Suprapubic skin (tissue), 4 donors: Measurements from ENCODE around the gene BLACAT1. TPM values are rescaled to one million over a fixed set of nuclear protein-coding genes. Genes with fewer than 3 reads are reported as not detected.

Source experiments
- DNase-seq, 2 donors: peaks; one replicate each; pipeline ENCODE4 v3.0.0-alpha.2; 2019; ENCODE audit warnings: low spot score in 2 of 2
- H3K27ac ChIP-seq: fragments of 200-600 bp; sonication (generic); one replicate; pipeline ENCODE4 v1.5.1; 2019
- H3K27me3 ChIP-seq: fragments of 200-600 bp; sonication (generic); one replicate; pipeline ENCODE4 v1.5.1; 2019
- H3K36me3 ChIP-seq: fragments of 200-600 bp; sonication (generic); one replicate; pipeline ENCODE4 v1.5.1; 2019
- H3K4me1 ChIP-seq: fragments of 200-600 bp; sonication (generic); one replicate; pipeline ENCODE4 v1.5.1; 2019
- H3K4me3 ChIP-seq: fragments of 200-600 bp; sonication (generic); one replicate; pipeline ENCODE4 v1.5.1; 2019; ENCODE audit warnings: mild to moderate bottlenecking
- H3K9me3 ChIP-seq: fragments of 200-600 bp; sonication (generic); one replicate; pipeline ENCODE4 v1.5.1; 2019
- EP300 ChIP-seq: sonication (generic); formaldehyde crosslinking; IDR thresholded peaks from one replicate; pipeline ENCODE4 v1.6.1; 2017; ENCODE audit warnings: antibody characterized with exemption
- POLR2A ChIP-seq, 2 donors: fragments of 450-650 bp; IDR thresholded peaks; one replicate each; pipeline ENCODE4 v1.6.1; 2017; ENCODE audit warnings: antibody characterized with exemption in 2 of 2, mild to moderate bottlenecking in 2 of 2, moderate library complexity in 2 of 2
- POLR2AphosphoS5 ChIP-seq, 3 donors: sonication (generic); formaldehyde crosslinking; IDR thresholded peaks; one replicate each; pipeline ENCODE4 v1.6.1; 2017; ENCODE audit warnings: antibody characterized with exemption in 3 of 3
- WGBS: methylation state at CpG from one replicate; pipeline ENCODE4 v1.1.5; 2018; 5-methylcytosine and 5-hydroxymethylcytosine counted together
- total RNA-seq, 4 donors: library from RNA; depleted of rRNA; stranded (reverse); fragments of >200 nt; gene quantifications; one replicate each; pipeline ENCODE4 v1.1.0, GENCODE V29; 2016
- TF ChIP-seq, protein P1 (sequence below), 2 donors: fragments of 200-600 bp in 1 of 2; fragments of 450-650 bp in 1 of 2; sonication (generic) in 1 of 2; IDR thresholded peaks; one replicate each; pipeline ENCODE4 v1.5.1; 2016 to 2019; ENCODE audit warnings: antibody characterized with exemption in 2 of 2, mild to moderate bottlenecking in 1 of 2, moderate library complexity in 1 of 2

Gene BLACAT1
- total RNA-seq, 4 donors from 2014 or later = not detected

GRCh38 chr1:205476648-205477047, 20.8 kb upstream of the BLACAT1 start:
- no peak overlapping the region for H3K4me3 ChIP-seq
- no peak for DNase-seq
- TF ChIP-seq POLR2A (IDR thresholded peaks at IDR 0.05) = no peak
- no peak for TF ChIP-seq POLR2AphosphoS5 (IDR thresholded peaks at IDR 0.05)
- no peak for TF ChIP-seq EP300
- TF ChIP-seq, protein P1, sequence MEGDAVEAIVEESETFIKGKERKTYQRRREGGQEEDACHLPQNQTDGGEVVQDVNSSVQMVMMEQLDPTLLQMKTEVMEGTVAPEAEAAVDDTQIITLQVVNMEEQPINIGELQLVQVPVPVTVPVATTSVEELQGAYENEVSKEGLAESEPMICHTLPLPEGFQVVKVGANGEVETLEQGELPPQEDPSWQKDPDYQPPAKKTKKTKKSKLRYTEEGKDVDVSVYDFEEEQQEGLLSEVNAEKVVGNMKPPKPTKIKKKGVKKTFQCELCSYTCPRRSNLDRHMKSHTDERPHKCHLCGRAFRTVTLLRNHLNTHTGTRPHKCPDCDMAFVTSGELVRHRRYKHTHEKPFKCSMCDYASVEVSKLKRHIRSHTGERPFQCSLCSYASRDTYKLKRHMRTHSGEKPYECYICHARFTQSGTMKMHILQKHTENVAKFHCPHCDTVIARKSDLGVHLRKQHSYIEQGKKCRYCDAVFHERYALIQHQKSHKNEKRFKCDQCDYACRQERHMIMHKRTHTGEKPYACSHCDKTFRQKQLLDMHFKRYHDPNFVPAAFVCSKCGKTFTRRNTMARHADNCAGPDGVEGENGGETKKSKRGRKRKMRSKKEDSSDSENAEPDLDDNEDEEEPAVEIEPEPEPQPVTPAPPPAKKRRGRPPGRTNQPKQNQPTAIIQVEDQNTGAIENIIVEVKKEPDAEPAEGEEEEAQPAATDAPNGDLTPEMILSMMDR (IDR thresholded peaks at IDR 0.05) = no peak

DNA sequence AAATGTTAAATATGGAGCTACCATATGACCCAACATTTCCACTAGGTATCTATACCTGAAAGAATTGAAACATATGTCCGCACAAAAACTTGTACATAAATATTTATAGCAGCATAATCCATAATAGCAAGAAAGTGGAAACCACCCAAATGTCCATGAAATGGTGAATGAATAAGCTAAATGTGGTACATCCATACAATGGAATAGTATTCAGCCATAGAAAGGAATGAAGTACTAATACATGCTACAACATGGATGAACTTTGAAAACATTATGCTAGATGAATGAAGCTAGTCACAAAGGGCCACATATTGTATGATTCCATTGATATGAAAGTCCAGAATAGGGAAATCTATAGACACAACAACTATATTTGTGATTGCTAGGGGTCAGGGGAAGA, 20.0 kb upstream of the BLACAT1 start:
- Histone ChIP-seq H3K4me1 (peaks cover 3% of the 10 kb centered on the region), H3K27me3 (peaks cover 71% of the 10 kb centered on the region), H3K4me3 (no peak overlapping the region), H3K27ac (no peak overlapping the region), H3K36me3 (no peaks in the 10 kb centered on the region), H3K9me3 (no peaks in the 10 kb centered on the region)
- TF ChIP-seq EP300 (no peak), POLR2A (IDR thresholded peaks at IDR 0.05) (no peak), POLR2AphosphoS5 (IDR thresholded peaks at IDR 0.05) (no peak)
- TF ChIP-seq, protein P1 (IDR thresholded peaks at IDR 0.05) = no peak
- no peak for DNase-seq
- WGBS = 97% methylated on average over 1 of the region's 1 CpG

More at GRCh38 chr1:205476648-205477047, 20.8 kb upstream of the BLACAT1 start:
- H3K27me3 ChIP-seq = peaks cover 72% of the 10 kb centered on the region
- H3K36me3 ChIP-seq = no peaks in the 10 kb centered on the region
- peaks cover 3% of the 10 kb centered on the region for H3K4me1 ChIP-seq
- no peaks in the 10 kb centered on the region for H3K9me3 ChIP-seq
- 89% methylated on average over 4 of the region's 4 CpGs for WGBS
- H3K27ac ChIP-seq = no peak overlapping the region

- TF ChIP-seq, protein P1 (IDR thresholded peaks at IDR 0.05) = no peak
- no peak for TF ChIP-seq EP300
- no peak for TF ChIP-seq POLR2A (IDR thresholded peaks at IDR 0.05)
- no peak for TF ChIP-seq POLR2AphosphoS5 (IDR thresholded peaks at IDR 0.05)
- Histone ChIP-seq H3K27me3 (peaks cover 69% of the 10 kb centered on the region), H3K36me3 (no peaks in the 10 kb centered on the region), H3K27ac (no peak overlapping the region), H3K4me1 (peaks cover 3% of the 10 kb centered on the region), H3K4me3 (no peak overlapping the region), H3K9me3 (no peaks in the 10 kb centered on the region)
- 91% methylated on average over 3 of the region's 3 CpGs for WGBS
- no peak for DNase-seq
Observed at GRCh38 chr1:205474571-205474970, 18.7 kb upstream of the BLACAT1 start.

DNA sequence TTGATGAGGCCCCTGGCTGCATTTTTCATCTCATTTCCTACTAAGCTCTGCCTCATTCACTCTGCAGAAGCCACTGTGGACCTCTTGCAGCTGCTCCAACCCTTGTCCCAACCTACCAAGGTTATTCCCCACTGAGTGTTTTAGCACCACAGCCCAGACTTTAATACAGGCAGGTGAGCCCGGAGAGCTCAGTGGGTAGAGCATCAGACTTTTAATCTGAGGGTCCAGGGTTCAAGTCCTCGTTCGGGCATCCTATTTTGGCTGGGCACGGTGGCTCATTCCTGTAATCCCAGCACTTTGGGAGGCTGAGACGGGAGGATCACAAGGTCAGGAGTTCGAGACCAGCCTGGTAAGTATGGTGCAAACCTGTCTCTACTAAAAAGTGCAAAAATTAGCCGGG, 18.1 kb upstream of the BLACAT1 start:
- Histone ChIP-seq H3K27ac (no peak overlapping the region), H3K4me1 (peaks cover 3% of the 10 kb centered on the region), H3K36me3 (no peaks in the 10 kb centered on the region), H3K27me3 (peaks cover 71% of the 10 kb centered on the region), H3K4me3 (no peak overlapping the region), H3K9me3 (no peaks in the 10 kb centered on the region)
- TF ChIP-seq, protein P1 (IDR thresholded peaks at IDR 0.05) = no peak
- TF ChIP-seq EP300 (no peak), POLR2AphosphoS5 (IDR thresholded peaks at IDR 0.05) (no peak), POLR2A (IDR thresholded peaks at IDR 0.05) (no peak)
- 100% methylated on average over 5 of the region's 7 CpGs for WGBS
- DNase-seq = no peak

GRCh38 chr1:205473475-205473874, 17.6 kb upstream of the BLACAT1 start:
- DNase-seq = no peak
- peaks cover 3% of the 10 kb centered on the region for H3K4me1 ChIP-seq
- H3K27me3 ChIP-seq = peaks cover 66% of the 10 kb centered on the region
- no peak overlapping the region for H3K27ac ChIP-seq
- no peak overlapping the region for H3K4me3 ChIP-seq
- H3K36me3 ChIP-seq = no peaks in the 10 kb centered on the region
- TF ChIP-seq POLR2A (IDR thresholded peaks at IDR 0.05) (no peak), EP300 (no peak), POLR2AphosphoS5 (IDR thresholded peaks at IDR 0.05) (no peak)
- TF ChIP-seq, protein P1 (IDR thresholded peaks at IDR 0.05) = no peak
- WGBS = 45% methylated on average over 4 of the region's 4 CpGs
- H3K9me3 ChIP-seq = no peaks in the 10 kb centered on the region
